HepG2 (cell line): ENCODE results near the gene TBCB. TPM values are rescaled to one million over a fixed set of nuclear protein-coding genes. Genes with fewer than 3 reads are reported as not detected.

ENCODE experiments used
- CEBPG ChIP-seq: IDR thresholded peaks from 2 replicates; pipeline ENCODE4 v1.6.1; 2016
- HINFP ChIP-seq: sonication (generic); formaldehyde crosslinking; IDR thresholded peaks from 2 replicates; pipeline ENCODE4 v1.4.0; 2020; ENCODE audit warnings: low read depth, mild to moderate bottlenecking, missing genetic modification reagents
- HMGA1 ChIP-seq: sonication (generic); formaldehyde crosslinking; conservative IDR thresholded peaks from 2 replicates; pipeline ENCODE4 v1.4.0; 2020; ENCODE audit warnings: missing genetic modification reagents
- HNRNPLL ChIP-seq: fragments of 200-400 bp; formaldehyde crosslinking; IDR thresholded peaks from 2 replicates; pipeline ENCODE4 v1.6.1; 2017; ENCODE audit warnings: mild to moderate bottlenecking, low read depth, low read length; ENCODE audit not compliant: poor library complexity, severe bottlenecking
- HOMEZ ChIP-seq: IDR thresholded peaks from 2 replicates; pipeline ENCODE4 v1.6.1; 2016; ENCODE audit warnings: low read depth
- KAT7 ChIP-seq: IDR thresholded peaks from 2 replicates; pipeline ENCODE4 v1.6.1; 2018; ENCODE audit warnings: borderline replicate concordance, missing compliant biosample characterization
- KAT8 ChIP-seq: IDR thresholded peaks from 2 replicates; pipeline ENCODE4 v1.6.1; 2016; ENCODE audit warnings: missing genetic modification reagents, missing compliant biosample characterization
- MYC ChIP-seq: sonication (generic); formaldehyde crosslinking; IDR thresholded peaks from 2 replicates; pipeline ENCODE4 v1.9.0; 2021; ENCODE audit warnings: missing genetic modification reagents, borderline replicate concordance
- SAFB2 ChIP-seq: sonication (generic); formaldehyde crosslinking; IDR thresholded peaks from 2 replicates; pipeline ENCODE4 v1.5.1; 2020; ENCODE audit warnings: missing genetic modification reagents, low read depth, mild to moderate bottlenecking, borderline replicate concordance
- SIN3A ChIP-seq: IDR thresholded peaks from 2 replicates; pipeline ENCODE4 v1.6.1; 2011; ENCODE audit warnings: low read depth, mild to moderate bottlenecking, control low read depth, low read length, borderline replicate concordance
- SSRP1 ChIP-seq: IDR thresholded peaks from 2 replicates; pipeline ENCODE4 v1.6.1; 2016; ENCODE audit warnings: control low read depth
- TEAD3 ChIP-seq: optimal IDR thresholded peaks from 2 replicates; pipeline ENCODE3; 2016; ENCODE audit warnings: borderline replicate concordance
- TSC22D2 ChIP-seq: sonication (generic); formaldehyde crosslinking; IDR thresholded peaks from 2 replicates; pipeline ENCODE4 v1.5.1; 2020; ENCODE audit warnings: missing genetic modification reagents, mild to moderate bottlenecking, borderline replicate concordance
- ZMYM4 ChIP-seq: sonication (generic); formaldehyde crosslinking; IDR thresholded peaks from 2 replicates; pipeline ENCODE4 v1.8.1; 2023; ENCODE audit warnings: mild to moderate bottlenecking, missing genetic modification reagents
- ZNF235 ChIP-seq: sonication (generic); formaldehyde crosslinking; IDR thresholded peaks from 2 replicates; pipeline ENCODE4 v1.8.1; 2023; ENCODE audit warnings: mild to moderate bottlenecking, missing genetic modification reagents, borderline replicate concordance
- ZNF292 ChIP-seq: sonication (generic); formaldehyde crosslinking; IDR thresholded peaks from 2 replicates; pipeline ENCODE4 v1.8.1; 2022; ENCODE audit warnings: mild to moderate bottlenecking, low read depth, missing genetic modification reagents, borderline replicate concordance
- ZNF703 ChIP-seq: sonication (generic); formaldehyde crosslinking; IDR thresholded peaks from 2 replicates; pipeline ENCODE4 v1.5.1; 2020; ENCODE audit warnings: missing genetic modification reagents, mild to moderate bottlenecking, moderate library complexity, borderline replicate concordance
- ZNF766 ChIP-seq: sonication (generic); formaldehyde crosslinking; IDR thresholded peaks from 2 replicates; pipeline ENCODE4 v1.5.0; 2020; ENCODE audit warnings: missing genetic modification reagents, borderline replicate concordance
- ZSCAN9 ChIP-seq: IDR thresholded peaks from 2 replicates; pipeline ENCODE4 v1.6.1; 2016; ENCODE audit warnings: borderline replicate concordance
- polyA plus RNA-seq, 8 experiments: library from polyadenylated mRNA; depleted of rRNA in 3 of 8; stranded (reverse) in 7 of 8; unstranded in 1 of 8; fragments of >200 nt; fragmentation: Illumina TruSeq in 4 of 8; extraction: Trizol in 4 of 8; gene quantifications; 2 replicates each; pipeline versions ENCODE4 v1.2.1 to v1.2.3, GENCODE V29; 2011 to 2016; ENCODE audit warnings: low read depth in 4 of 8, missing spikeins in 1 of 8, mixed read lengths in 1 of 8; ENCODE audit not compliant: insufficient read depth in 1 of 8
- total RNA-seq, 5 experiments: library from RNA; depleted of rRNA; stranded (reverse); fragments of >200 nt; fragmentation: Illumina TruSeq; extraction: Trizol; gene quantifications; 2 replicates each; pipeline ENCODE4 v1.2.3, GENCODE V29; 2016; ENCODE audit warnings: low read depth in 1 of 5
- TF ChIP-seq, protein P1 (sequence below): conservative IDR thresholded peaks from 2 replicates; pipeline ENCODE4 v1.6.1; 2018; ENCODE audit warnings: missing genetic modification reagents
- TF ChIP-seq, protein P2 (sequence below): IDR thresholded peaks from 2 replicates; pipeline ENCODE4 v1.6.1; 2016; ENCODE audit warnings: mild to moderate bottlenecking, missing biosample characterization, missing genetic modification reagents
- TF ChIP-seq, protein P3 (sequence below): sonication (generic); formaldehyde crosslinking; IDR thresholded peaks from 2 replicates; pipeline ENCODE4 v1.8.0; 2023; ENCODE audit warnings: mild to moderate bottlenecking, missing genetic modification reagents

The TBCB gene
- total and polyA plus RNA-seq, 2 of the 13 experiments (the other 11 are each of a cell fraction or from before 2014, with no cell fraction given): 271 to 276 TPM

- TF ChIP-seq HOMEZ (CRISPR knock-in tag) (0 out of 2 replicates have a peak, but pooled peaks have one; percentile 40), CEBPG (no peak), HINFP (0 out of 2 replicates have a peak, but pooled peaks have one; percentile 58), SSRP1 (no peak; the same call in 1 of the 2 replicates), ZNF235 (peak; percentile 17; the same call in 1 of the 2 replicates), HNRNPLL (peak; percentile 81), TSC22D2 (CRISPR knock-in tag) (peak; percentile 48; the same call in 1 of the 2 replicates), HMGA1 (CRISPR knock-in tag) (no peak), ZNF292 (CRISPR knock-in tag) (no peak; the same call in 1 of the 2 replicates), ZMYM4 (CRISPR knock-in tag) (peak; percentile 92), TEAD3 (peak; percentile 73), ZSCAN9 (CRISPR knock-in tag) (peak; percentile 43; the same call in 1 of the 2 replicates), MYC (CRISPR knock-in tag) (peak; percentile 70), SIN3A (peak; percentile 70; the same call in 1 of the 2 replicates), SAFB2 (CRISPR knock-in tag) (0 out of 2 replicates have a peak, but pooled peaks have one; percentile 89), KAT7 (CRISPR knock-in tag) (peak; percentile 60; the same call in 1 of the 2 replicates), ZNF766 (CRISPR knock-in tag) (0 out of 2 replicates have a peak, but pooled peaks have one; percentile 43), ZNF703 (no peak), KAT8 (peak; percentile 51; the same call in 1 of the 2 replicates)
- TF ChIP-seq, protein P1, sequence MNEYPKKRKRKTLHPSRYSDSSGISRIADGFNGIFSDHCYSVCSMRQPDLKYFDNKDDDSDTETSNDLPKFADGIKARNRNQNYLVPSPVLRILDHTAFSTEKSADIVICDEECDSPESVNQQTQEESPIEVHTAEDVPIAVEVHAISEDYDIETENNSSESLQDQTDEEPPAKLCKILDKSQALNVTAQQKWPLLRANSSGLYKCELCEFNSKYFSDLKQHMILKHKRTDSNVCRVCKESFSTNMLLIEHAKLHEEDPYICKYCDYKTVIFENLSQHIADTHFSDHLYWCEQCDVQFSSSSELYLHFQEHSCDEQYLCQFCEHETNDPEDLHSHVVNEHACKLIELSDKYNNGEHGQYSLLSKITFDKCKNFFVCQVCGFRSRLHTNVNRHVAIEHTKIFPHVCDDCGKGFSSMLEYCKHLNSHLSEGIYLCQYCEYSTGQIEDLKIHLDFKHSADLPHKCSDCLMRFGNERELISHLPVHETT (CRISPR knock-in tag): peak; percentile 75; the same call in 1 of the 2 replicates
- TF ChIP-seq, protein P2, sequence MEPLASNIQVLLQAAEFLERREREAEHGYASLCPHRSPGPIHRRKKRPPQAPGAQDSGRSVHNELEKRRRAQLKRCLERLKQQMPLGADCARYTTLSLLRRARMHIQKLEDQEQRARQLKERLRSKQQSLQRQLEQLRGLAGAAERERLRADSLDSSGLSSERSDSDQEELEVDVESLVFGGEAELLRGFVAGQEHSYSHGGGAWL (CRISPR knock-in tag): peak; percentile 65; the same call in 1 of the 2 replicates
- TF ChIP-seq, protein P3, sequence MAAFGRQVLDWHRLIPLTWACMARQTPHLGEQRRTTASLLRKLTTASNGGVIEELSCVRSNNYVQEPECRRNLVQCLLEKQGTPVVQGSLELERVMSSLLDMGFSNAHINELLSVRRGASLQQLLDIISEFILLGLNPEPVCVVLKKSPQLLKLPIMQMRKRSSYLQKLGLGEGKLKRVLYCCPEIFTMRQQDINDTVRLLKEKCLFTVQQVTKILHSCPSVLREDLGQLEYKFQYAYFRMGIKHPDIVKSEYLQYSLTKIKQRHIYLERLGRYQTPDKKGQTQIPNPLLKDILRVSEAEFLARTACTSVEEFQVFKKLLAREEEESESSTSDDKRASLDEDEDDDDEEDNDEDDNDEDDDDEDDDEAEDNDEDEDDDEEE (CRISPR knock-in tag): peak; percentile 86
Observed at GRCh38 chr19:36139473-36140303, 24.4 kb downstream of the TBCB start, which contains the start of gene CAPNS1 (continued).
